NCI-H524 (cell line): Measurements from ENCODE around the gene TSHZ2.

Experiments used
- DNase-seq, 2 experiments: peaks; one replicate each; lab custom pipeline; 2025; lab: John Stamatoyannopoulos, UW

TSHZ2 gene

GRCh38 chr20:53281557-53282117 is 309.5 kb downstream of the TSHZ2 start:
- DNase-seq = no peak

GRCh38 chr20:53282217-53282955 is 310.2 kb downstream of the TSHZ2 start:
- no peak for DNase-seq

GRCh38 chr20:53283011-53283410 is 310.9 kb downstream of the TSHZ2 start:
- DNase-seq = no peak

GRCh38 chr20:53283597-53283996 is 311.4 kb downstream of the TSHZ2 start:
- DNase-seq = no peak

GRCh38 chr20:53284256-53284655 is 312.1 kb downstream of the TSHZ2 start:
- peak in 1 of 2 experiments; percentile 15 for DNase-seq

- peak; percentile 7 to 27 for DNase-seq
These were observed 312.5 kb downstream of the TSHZ2 start for GRCh38 chr20:53284696-53285095.

GRCh38 chr20:53287357-53288042 is 315.3 kb downstream of the TSHZ2 start:
- peak in 1 of 2 experiments; percentile 47 for DNase-seq

GRCh38 chr20:53291548-53291947 is 319.4 kb downstream of the TSHZ2 start:
- peak; percentile 37 to 63 for DNase-seq

- no peak for DNase-seq
These were observed 320.2 kb downstream of the TSHZ2 start for GRCh38 chr20:53292347-53292746.

- DNase-seq = no peak
These were observed 322.6 kb downstream of the TSHZ2 start for GRCh38 chr20:53294804-53295203.

- no peak for DNase-seq
These were observed 323.9 kb downstream of the TSHZ2 start for GRCh38 chr20:53296025-53296424.

- no peak for DNase-seq
These were observed 324.4 kb downstream of the TSHZ2 start for GRCh38 chr20:53296451-53297153.

GRCh38 chr20:53297154-53297529 is 325.0 kb downstream of the TSHZ2 start:
- DNase-seq = no peak

GRCh38 chr20:53298260-53298659 is 326.1 kb downstream of the TSHZ2 start:
- no peak for DNase-seq

- peak in 1 of 2 experiments; percentile 54 for DNase-seq
These were observed 326.8 kb downstream of the TSHZ2 start for GRCh38 chr20:53298911-53299310.

- DNase-seq = no peak
These were observed 327.7 kb downstream of the TSHZ2 start for GRCh38 chr20:53299831-53300230.

- DNase-seq = peak; percentile 21 to 44
These were observed 329.7 kb downstream of the TSHZ2 start for GRCh38 chr20:53301869-53302268.

- no peak for DNase-seq
These were observed 330.7 kb downstream of the TSHZ2 start for GRCh38 chr20:53302695-53303412.

GRCh38 chr20:53303413-53303760 is 331.2 kb downstream of the TSHZ2 start:
- no peak for DNase-seq

- no peak for DNase-seq
These were observed 332.0 kb downstream of the TSHZ2 start for GRCh38 chr20:53304146-53304545.

- no peak for DNase-seq
These were observed 334.1 kb downstream of the TSHZ2 start for GRCh38 chr20:53306192-53306805.
